ENCODE results near the gene EBNA1BP2.

EBNA1BP2 gene

DNA sequence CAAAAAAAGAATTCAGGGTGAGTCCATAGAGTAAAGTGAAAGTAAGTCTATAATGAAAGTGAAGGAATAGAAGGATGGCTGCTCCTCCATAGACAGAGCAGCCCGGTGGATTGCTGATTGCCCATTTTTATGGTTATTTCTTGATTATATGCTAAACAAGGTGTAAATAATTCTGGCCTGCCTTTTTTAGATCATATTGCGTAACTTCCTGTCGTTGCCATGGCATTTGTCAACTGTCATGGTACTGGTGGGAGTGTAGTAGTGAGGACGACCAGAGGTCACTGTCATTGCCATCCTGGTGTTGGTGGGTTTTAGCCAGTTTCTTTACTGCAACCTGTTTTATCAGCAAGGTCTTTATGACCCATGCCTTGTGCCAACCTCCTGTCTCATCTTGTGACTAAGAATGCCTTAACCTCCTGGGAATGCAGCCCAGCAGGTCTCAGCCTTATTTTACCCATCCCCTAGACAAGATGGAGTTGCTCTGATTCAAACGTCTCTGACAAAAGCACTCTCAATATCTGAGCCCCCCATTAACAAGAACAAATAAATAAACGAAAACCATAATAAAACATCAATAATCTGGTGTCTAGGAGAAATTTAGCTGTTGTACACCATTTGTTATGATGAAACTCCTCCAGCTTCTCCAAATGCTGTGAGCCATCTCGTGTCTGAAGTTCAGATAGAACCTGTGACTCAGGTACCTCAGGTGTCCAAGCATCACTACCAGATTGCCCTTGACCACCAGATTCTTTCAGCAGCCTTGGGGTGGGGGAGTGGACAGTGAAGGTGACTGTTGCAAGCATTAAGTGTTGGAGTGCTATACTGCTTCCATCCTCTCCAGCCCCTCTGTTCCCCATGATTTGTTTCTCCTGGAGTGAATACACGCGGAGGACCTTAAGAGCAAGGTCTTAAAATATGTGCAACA is 36.0 kb downstream of the EBNA1BP2 start:
- H3K4me3 ChIP-seq (ENCODE audit: low read length, poor library complexity, severe bottlenecking): no peak overlapping the region
- H3K79me2 ChIP-seq (ENCODE audit: insufficient read depth, low read length): no peaks in the 10 kb centered on the region
- H2AFZ ChIP-seq (ENCODE audit: low read length): no peak overlapping the region
- H3K9me3 ChIP-seq (ENCODE audit: insufficient read depth, low read depth, low read length): no peaks in the 10 kb centered on the region
- H3K9me2 ChIP-seq (replicated peaks; ENCODE audit: low read depth, low read length): no peaks in the 10 kb centered on the region
- H3K9ac ChIP-seq (ENCODE audit: low read depth, low read length, poor library complexity, severe bottlenecking): no peak overlapping the region
- TF ChIP-seq EZH2phosphoT487 (IDR thresholded peaks at IDR 0.05; ENCODE audit: borderline replicate concordance) (no peak), CTCF (conservative IDR thresholded peaks at IDR 0.05; ENCODE audit: low read length) (no peak)
- no peak overlapping the region for H3K4me2 ChIP-seq (ENCODE audit: low read depth, low read length, poor library complexity, severe bottlenecking)
- no peaks in the 10 kb centered on the region for H3K27me3 ChIP-seq (ENCODE audit: insufficient read depth, low read length, poor library complexity, severe bottlenecking)
- no peaks in the 10 kb centered on the region for H4K20me1 ChIP-seq (ENCODE audit: insufficient read depth, low read length, poor library complexity, severe bottlenecking)
- no peaks in the 10 kb centered on the region for H3F3A ChIP-seq (ENCODE audit: low read depth)
- H3K4me1 ChIP-seq (ENCODE audit: insufficient read depth, low read length, poor library complexity, severe bottlenecking): no peaks in the 10 kb centered on the region
- no peaks in the 10 kb centered on the region for H3K36me3 ChIP-seq (ENCODE audit: insufficient read depth, low read length)

DNA sequence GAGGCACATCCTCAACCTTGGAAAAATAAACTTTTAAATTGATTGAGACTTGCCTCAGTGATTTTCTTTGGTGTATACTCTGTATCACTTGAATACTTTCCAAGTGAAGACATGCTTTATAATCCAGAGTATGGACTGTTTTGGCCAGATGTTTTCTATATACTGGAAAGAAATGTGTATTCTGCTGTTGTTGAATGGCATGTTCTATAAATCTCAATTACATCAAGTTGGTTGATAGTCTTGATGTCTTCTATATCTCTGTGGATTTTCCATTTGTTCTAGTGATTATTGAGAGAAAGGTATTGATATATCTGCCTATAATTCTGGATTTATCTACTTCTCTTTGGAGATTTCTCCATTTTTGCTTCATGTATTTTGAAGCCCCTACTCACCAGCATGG is 37.5 kb downstream of the EBNA1BP2 start:
- Histone ChIP-seq H3K9me2 (replicated peaks; ENCODE audit: low read depth, low read length) (no peaks in the 10 kb centered on the region), H3F3A (ENCODE audit: low read depth) (no peaks in the 10 kb centered on the region), H3K4me1 (ENCODE audit: insufficient read depth, low read length, poor library complexity, severe bottlenecking) (no peaks in the 10 kb centered on the region), H3K4me3 (ENCODE audit: low read length, poor library complexity, severe bottlenecking) (no peak overlapping the region), H3K27me3 (ENCODE audit: insufficient read depth, low read length, poor library complexity, severe bottlenecking) (no peaks in the 10 kb centered on the region), H3K9me3 (ENCODE audit: insufficient read depth, low read depth, low read length) (no peaks in the 10 kb centered on the region), H4K20me1 (ENCODE audit: insufficient read depth, low read length, poor library complexity, severe bottlenecking) (no peaks in the 10 kb centered on the region), H3K4me2 (ENCODE audit: low read depth, low read length, poor library complexity, severe bottlenecking) (no peak overlapping the region), H3K36me3 (ENCODE audit: insufficient read depth, low read length) (no peaks in the 10 kb centered on the region), H3K9ac (ENCODE audit: low read depth, low read length, poor library complexity, severe bottlenecking) (no peak overlapping the region), H2AFZ (ENCODE audit: low read length) (no peak overlapping the region), H3K79me2 (ENCODE audit: insufficient read depth, low read length) (no peaks in the 10 kb centered on the region)
- TF ChIP-seq EZH2phosphoT487 (IDR thresholded peaks at IDR 0.05; ENCODE audit: borderline replicate concordance) (no peak), CTCF (conservative IDR thresholded peaks at IDR 0.05; ENCODE audit: low read length) (no peak)

DNA sequence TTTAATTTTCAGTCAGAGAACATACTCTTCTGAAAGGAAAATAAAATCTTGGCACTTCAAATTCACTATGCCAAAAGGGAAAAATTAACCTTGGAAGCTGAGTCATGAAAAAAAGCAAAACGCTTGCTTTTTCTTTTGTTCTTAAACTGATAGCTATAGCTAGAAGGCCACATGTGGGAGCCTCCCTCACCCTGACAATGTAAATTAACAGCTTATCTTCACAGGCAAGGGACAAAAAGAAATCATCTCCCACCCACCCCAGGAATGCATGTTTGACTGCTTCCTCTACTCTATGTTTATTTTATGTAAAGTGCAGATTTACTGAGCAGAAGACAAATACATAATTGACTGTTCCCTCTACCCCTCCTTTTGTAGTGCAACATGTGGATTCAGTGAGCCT is 38.0 kb downstream of the EBNA1BP2 start:
- Histone ChIP-seq H2AFZ (ENCODE audit: low read length) (no peak overlapping the region), H3K27me3 (ENCODE audit: insufficient read depth, low read length, poor library complexity, severe bottlenecking) (no peaks in the 10 kb centered on the region), H4K20me1 (ENCODE audit: insufficient read depth, low read length, poor library complexity, severe bottlenecking) (no peaks in the 10 kb centered on the region), H3K4me2 (ENCODE audit: low read depth, low read length, poor library complexity, severe bottlenecking) (no peak overlapping the region), H3F3A (ENCODE audit: low read depth) (no peaks in the 10 kb centered on the region), H3K36me3 (ENCODE audit: insufficient read depth, low read length) (no peaks in the 10 kb centered on the region), H3K4me3 (ENCODE audit: low read length, poor library complexity, severe bottlenecking) (no peak overlapping the region), H3K9me3 (ENCODE audit: insufficient read depth, low read depth, low read length) (no peaks in the 10 kb centered on the region), H3K9ac (ENCODE audit: low read depth, low read length, poor library complexity, severe bottlenecking) (no peak overlapping the region), H3K79me2 (ENCODE audit: insufficient read depth, low read length) (no peaks in the 10 kb centered on the region), H3K4me1 (ENCODE audit: insufficient read depth, low read length, poor library complexity, severe bottlenecking) (no peaks in the 10 kb centered on the region), H3K9me2 (replicated peaks; ENCODE audit: low read depth, low read length) (no peaks in the 10 kb centered on the region)
- TF ChIP-seq CTCF (conservative IDR thresholded peaks at IDR 0.05; ENCODE audit: low read length): no peak
- TF ChIP-seq EZH2phosphoT487 (IDR thresholded peaks at IDR 0.05; ENCODE audit: borderline replicate concordance): no peak

All from Loucy (cell line).